ENCODE measurements around the gene HNF4A. TPM values are rescaled to one million over a fixed set of nuclear protein-coding genes. Genes with fewer than 3 reads are reported as not detected.
A peak's percentile ranks its signal among the peaks of the same experiment; 100 is the strongest.

The HNF4A gene
- total RNA-seq, 1 experiment from 2014 or later, result not detected

DNA sequence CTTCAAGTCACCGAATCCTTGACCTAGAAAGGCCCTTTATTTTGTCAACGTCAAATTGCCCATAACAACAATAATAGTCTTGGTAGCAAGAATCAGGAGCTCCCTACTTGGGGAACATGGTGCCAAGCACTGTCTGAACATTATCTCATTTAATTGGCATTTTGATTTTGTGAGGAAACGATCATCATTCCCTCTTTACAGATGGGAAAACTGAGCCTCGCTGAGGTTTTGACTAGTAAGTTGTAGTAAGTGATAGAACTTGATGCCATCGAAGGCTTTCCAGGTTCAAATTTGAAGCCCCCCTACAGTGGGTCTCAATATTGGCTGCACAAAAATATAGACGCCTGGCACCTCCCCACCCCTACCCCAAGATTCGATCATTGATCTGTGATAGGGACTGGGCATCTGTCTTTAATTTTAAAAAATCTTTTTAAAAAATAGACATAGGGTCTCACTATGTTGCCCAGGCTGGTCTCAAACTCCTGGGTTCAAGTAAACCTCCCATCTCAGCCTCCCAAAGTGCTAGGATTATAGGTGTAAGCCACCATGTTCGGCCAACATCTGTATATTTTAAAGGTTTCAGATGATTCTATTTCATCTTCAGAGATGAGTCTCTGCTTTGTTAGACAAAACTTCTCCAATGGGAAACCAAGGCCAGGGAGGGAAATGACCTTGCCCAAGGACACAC, 36.7 kb downstream of the HNF4A start:
- DNase-seq (ENCODE audit: low read depth), result no peak

DNA sequence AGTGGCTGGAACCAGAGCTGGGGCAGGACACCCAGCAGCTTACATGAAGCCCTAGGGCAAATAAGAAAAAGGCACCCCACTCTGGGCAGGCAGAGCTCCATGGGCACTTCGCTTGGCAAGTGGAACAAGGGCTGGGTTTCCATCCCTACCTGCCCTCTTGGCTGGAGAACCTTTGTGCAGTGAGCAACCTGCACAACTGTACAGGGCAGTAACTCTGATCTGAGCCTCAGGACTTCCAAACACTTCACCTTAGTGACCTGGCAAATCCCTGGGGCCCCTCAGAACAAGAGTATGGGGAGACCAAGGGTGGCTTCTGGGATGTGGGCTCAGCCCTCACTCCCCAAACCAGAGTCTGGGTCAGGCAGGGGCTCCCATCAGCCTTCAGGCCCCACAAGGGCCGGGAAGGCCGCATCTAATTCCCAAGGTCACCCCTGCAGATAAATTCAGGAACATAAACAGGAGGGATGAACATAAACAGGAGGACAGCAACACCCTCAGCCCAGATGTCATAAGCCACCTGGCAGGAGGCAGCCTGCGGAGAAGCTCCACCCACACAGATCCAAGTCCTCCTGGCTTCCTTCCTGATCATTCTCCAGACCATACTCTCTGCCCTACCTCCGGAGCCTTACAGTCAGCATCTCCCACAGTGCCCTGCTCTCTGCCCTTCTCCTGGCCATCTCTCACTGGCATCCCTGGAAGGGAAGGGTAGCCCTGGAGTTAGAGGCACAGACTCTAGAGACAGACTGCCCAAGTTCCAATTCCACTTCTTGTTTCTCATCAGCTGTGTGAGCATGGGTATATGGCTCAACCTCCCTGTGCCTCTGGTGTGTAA, 37.5 kb downstream of the HNF4A start:
- no peak for DNase-seq (ENCODE audit: low read depth)

DNA sequence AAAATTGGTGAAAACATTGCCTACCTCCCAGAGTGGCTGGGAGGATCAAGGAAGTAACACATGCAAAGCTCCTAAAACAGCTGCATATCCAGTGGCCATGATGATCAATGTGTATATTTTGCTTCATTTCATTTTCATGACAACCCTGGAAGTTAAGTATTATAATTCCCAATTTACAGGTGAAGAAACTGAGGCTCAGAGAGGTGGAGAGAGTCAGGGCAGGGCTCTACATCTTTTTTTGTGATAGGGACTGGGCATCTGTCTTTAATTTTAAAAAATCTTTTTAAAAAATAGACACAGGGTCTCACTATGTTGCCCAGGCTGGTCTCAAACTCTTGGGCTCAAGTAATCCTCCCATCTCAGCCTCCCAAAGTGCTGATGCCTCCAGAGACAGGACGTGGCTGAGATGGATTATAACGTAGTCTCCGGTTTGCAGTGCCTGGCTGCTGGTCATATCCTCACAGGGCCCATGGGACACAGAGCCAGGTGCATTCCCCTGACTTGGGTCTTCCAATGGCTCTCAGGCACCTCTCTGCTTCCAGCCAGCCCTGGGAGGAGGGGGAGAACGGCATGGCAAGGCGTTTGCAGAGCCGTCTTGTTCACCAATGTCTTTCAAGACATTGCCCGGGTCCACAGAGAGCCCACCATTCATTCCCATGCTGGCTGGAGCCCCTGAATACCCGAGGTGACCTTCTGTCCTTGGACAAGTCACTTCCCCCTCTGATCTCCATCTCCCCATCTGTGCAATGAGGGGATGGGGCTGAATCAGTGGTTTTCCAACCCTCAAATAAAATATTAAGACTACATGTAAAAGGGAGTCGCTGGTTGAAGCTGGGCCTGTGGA, 38.3 kb downstream of the HNF4A start:
- no peak for DNase-seq (ENCODE audit: low read depth)

DNA sequence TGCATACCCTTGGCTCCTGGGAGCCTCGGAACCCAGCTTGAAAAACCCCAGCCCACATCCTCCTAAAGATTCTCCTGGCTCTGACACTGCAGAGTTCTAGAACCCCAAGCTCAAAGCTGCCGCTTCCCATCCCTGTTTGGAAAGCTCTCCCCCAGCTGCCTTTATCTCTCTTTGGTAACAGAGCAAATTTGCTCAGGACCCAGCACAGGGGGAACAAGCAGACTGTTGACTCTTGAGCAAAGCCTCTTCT, 38.9 kb downstream of the HNF4A start:
- no peak for DNase-seq (ENCODE audit: low read depth)

DNA sequence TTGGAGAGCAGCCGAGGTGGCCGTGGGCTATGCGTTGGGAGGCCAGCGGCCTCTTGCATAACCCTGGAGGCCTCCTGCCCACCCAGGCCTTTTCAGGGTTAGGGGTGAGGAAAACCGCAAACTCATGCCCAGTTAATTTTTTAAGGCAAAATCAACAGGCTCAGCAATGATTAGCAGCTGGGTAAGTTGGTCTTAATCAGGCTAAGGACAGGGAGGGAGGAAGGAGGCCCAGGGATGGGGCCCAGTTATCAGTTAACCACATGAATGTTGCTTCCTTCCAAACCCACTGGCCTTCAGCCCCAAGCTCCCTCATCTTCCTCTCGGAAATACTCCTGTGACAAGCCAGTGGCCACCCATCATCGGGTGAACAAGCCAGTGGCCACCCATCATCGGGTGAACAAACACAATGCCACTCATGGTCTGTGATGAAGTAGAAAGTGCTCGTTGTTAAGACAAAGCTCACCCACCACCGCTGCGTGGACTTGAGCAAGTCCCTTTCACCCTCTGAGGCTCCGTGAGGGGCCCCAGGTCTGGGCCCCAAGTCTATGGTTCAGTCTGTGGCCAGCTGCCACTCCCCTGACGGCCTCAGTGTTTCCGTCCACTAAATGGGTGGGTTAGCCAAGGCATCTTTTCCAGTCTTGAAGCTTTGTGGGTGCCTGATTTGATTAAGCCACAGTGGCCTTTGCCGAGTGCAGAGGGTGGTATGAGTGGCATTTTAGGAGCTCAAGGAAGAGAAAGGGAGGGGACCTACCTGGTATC, 39.4 kb downstream of the HNF4A start:
- DNase-seq (ENCODE audit: low read depth), result no peak

DNA sequence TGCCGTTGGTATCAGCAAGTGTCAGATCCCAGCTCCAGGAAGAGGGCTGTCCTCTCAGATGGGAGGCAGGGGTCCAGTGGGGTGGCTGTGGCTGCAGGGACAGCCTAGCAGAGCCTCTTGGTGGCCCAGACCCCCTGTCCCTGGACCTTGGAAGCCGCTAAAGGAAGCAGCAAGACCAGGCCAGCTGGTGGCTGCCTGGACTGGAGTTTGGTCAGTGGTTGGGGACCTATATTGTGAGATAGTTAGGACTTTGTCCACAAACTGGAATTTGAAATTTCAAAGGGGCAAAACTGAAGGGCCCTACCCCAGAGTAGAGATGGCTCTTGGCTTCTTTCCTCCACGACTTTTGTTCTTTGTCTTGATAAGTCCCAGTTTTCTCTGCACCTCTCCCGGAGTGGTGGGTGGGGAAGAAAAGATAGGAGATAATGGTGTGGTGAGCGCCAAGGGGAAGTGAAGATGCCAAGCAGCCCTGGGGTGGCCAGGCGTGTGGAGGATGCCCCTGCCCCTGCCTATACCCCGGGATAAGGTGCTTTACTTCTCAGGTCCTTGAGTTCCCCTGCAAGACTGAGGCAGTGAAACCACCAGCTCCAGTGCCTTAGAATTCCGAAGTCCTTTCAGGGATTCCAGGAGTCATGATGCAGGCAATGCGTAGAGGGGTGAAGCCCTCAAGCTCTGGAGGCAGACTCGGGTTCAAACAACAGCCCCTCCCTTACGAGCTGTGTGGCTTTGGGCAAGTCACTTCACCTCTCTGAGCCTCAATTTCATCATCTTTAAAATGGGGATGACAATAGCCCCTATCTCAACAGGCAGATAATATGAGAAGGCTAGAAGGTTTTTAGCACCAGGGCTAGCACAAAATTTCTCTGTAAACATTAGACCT, 40.2 kb downstream of the HNF4A start:
- DNase-seq (ENCODE audit: low read depth), result no peak

DNA sequence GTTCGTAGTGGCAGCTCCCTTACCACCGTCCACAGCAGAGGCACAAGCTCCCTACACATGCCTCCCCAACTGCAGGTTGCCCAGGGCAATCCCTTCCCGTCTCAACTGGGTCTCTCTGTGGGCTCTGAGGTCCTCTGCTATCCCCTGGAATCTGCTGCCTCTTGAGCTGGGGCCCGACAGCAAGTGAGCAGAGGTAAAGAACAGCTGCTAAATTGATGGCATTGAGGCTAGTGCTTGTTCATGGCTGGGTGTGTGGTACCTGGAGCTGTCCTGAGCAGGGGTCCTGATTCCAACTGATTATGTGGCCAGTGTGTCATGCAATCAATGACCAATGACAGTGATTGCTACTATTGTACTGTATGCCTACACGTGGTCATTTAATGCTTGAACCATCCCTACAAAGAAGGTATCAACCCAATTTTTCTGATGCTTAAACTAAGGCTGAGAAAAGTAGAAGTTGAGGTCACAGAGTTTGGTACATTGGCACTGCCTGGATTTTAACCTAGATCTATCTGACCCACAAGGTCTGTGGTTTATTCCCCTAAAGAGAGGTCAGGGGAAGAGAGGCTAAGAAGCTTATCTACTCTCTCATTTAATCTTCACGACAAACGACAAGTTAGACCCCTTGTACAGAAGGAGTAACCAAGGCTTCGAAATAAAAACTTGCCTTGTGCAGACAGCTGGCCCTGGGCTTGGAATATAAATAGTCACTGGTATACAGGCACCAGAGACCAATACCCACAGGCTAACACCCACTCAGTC, 41.1 kb downstream of the HNF4A start:
- DNase-seq (ENCODE audit: low read depth), result no peak

DNA sequence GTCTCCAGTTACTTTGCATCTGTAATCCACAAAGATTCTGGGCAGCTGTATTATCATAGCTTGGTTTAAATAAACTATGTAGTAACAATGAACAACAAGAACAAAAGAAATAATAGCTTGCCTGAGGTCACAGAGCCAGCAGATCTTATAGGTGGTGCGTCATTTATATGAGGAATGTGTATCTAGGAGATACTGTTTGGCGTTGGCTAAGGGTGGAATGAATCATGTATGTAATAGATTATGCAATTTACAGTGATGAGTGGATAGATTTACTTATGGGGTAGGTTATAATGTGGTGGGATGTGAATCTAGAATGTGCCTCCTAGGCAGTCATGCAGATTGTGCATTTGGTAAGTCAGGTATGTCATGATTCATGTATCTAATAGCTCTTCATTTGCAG, 42.8 kb downstream of the HNF4A start:
- DNase-seq (ENCODE audit: low read depth), result peak; percentile 9

DNA sequence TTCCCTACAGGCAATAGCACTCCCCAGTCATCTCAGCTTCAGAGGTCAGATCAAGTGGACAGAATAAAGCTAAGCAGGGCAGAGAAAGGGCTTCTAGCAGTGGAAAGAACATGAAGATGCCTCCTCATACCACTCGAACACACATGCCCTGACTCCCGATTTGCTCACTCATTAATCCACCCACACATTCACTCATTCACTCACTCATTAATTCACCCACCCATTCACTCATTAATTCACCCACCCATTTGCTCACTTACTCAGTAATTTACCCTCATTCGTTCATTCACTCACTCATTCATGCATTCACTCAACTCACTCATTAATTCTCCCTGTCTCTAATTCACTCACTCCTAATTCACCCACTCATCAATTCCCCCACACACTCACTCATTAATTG, 43.9 kb downstream of the HNF4A start:
- DNase-seq (ENCODE audit: low read depth), result no peak

DNA sequence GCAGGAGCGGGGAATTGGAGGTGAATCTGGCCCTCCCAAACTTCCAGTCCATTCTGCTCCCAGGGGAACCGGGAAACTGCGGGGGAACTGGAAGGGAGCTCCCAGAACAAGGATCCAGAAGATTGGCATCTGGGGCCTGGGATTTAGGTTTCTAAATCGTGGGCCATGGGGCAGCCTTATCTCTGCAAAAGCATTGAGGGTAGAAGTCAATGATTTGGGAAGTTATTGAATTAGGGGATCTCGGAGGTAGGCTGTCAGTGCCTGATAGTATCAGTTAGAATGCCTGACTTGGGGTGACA, 45.1 kb downstream of the HNF4A start:
- no peak for DNase-seq (ENCODE audit: low read depth)

DNA sequence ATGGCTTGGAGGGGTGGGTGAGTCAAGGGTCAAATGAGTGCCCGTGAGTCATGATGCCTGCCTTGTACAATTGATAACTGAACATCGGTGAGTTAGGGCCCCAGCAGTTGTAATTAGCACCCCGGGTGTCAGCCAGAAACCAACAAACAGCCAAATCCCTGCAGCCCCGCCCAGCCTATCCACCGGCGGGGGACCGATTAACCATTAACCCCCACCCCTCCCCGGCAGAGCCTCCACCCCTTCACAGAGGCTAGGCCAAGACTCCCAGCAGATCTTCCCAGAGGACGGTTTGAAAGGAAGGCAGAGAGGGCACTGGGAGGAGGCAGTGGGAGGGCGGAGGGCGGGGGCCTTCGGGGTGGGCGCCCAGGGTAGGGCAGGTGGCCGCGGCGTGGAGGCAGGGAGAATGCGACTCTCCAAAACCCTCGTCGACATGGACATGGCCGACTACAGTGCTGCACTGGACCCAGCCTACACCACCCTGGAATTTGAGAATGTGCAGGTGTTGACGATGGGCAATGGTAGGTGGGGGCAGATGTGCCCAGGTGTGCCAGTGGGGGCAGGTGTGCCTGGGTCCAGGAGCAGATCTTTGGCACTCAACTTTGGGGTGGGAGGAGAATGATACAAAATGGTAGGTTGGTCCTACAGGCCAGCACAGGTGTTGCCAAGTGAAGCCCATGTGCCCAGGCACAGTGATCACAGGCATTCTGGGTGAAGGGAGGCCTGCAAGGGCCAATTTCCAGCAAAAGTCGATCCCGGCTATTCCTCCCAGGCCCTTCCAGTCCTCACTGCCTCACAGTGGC, 45.7 kb downstream of the HNF4A start:
- DNase-seq (ENCODE audit: low read depth), result no peak

DNA sequence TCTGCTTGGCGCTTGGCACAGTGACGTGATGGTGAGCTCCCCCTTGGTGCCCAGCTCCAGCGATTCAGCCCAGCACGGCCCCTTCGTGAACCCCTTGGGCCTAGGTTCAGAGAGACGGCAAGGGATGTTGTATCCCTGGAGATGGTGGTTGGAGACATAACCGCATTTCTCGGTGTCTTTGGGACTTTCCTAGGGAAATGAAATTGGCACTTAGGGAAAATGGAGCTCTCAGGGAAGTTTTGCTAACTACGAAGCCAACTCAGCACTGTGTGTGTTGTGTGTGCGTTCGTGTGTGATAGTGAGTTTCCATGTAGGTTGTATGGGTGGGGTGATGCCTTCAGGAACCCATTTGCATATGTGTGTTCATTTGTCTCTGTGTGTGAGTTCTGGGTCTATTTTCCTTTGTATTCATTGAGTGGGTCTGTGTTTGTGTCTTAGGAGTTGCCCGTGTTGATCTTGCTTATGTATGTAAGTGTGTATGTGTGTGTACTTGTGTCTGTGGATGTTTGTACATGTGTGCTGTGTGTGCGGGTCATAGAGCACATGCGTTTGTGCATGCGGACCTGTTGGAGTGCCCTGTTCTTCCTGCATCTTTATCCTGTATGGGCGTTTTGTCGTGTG, 46.4 kb downstream of the HNF4A start:
- DNase-seq (ENCODE audit: low read depth), result no peak

DNA sequence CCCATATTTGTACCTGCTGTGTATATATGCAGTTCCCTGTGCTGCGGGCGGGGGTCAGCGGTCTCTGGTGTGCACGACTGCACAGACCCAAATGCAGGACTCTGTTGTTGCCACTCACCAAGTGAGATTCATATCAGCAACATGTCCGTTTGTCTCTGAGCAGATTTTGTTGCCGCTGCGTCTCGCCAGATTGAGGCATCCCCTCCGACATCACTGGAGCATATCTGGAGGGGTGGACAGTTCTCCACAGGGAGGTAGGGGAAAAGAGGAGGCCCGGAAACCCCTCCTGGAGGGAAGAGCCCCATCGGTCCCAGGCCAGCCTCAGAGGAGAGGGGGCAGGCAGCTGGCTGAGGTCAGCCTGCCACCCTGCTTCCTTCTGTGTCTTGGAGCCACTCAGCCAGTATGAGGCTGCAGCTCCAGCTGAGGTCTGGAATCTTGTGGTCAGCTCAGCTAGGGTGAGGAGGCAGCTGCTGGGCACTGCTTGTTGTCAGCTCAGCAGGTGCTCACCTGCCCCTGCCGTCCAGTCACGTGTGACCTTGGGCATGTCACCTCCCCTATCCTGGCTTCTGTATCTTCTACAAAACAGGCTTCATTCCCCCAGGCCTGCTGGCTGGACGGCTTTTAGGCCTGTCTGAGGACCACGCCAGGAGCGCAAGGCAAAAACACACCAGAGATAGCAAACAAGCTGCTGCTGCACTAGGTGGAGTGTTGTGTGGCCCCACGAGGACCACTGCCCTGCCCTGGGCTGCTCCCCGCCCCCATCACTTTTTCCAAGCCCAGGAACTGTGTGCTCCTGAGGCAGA, 47.1 kb downstream of the HNF4A start:
- peak; percentile 45 for DNase-seq (ENCODE audit: low read depth)

DNA sequence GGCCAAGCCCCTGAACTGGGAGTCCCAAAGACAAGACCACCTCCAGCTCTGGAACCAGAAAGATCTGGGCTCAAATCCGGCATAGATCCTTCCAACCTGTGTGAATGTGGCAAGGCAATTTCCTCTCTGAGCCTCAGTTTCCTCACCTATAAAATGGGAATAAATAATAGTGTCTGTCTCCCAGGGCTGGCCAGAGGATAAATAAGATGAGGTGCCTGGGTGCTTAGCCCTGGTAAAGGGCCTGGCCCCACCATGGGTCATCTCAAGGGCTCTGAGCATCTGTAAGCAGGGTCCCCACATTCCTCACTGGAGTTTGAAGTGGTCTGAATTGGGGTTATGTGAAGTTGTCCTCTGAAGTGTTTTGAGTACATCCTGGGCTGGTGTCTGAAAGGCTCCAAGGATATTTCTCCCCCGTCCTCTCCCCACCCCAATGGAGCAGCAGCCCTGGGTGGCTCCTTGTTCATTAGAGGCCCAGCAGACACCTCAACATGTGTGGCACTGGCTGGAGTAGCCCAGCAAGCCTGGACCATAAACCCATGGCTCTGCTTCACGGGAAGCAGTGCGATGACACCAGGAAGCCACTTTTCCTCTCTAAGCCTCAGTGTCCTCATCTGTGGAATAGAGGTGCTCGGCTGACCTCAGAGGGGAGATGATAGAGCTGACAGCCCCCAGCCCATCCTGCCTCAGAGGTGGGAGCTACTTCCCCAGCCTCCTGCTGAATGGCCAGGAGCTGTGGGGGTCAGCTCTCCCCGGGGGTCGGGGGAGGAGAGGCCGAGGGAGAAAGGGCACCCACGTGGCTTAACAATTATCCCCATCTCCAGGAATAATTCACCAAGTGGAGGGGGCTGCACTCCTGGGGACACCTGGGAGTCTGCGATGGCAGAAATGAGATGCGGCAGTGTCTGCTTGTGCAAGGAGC, 48.0 kb downstream of the HNF4A start:
- DNase-seq (ENCODE audit: low read depth), result no peak

DNA sequence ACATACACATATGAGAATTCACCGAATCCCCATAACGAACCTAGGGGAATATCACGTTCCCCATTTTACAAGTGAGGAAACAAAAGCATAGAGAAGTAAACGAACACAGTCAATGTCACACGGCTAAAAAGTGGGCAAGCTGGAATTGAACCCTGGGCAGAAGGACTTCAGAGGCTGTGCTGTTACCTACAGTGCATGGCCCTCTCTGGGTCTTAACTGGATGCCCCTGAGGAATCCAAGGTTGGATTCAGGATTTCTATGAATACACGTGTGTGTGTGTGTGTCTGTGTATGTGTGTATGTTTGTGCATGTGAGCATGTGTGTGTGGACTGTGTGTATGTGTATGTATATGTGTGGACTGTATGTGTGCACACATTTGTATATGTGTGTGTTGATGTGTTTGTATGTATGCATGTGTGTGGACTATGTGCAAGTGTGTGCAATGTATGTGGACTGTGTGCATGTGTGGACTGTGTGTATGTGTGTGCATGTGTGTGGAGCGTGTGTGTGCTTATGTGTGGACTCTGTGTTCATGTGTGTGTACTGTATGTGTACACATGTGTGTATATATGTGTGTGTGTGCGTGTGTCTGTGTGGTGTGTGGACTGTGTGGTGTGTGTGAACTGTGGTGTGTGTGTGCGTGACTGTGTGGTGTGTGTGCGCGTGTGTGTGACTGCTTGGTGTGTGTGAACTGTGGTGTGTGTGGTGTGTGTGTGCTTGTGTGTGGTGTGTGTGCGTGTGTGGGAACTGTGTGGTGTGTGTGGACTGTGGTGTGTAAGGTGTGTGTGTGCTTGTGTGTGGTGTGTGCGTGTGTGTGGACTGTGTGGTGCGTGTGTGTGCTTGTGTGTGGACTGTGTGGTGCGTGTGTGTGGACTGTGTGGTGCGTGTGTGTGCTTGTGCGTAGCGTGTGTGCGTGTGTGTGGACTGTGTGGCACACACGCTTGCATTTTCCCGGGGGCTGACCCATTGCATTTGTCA, 49.0 kb downstream of the HNF4A start:
- no peak for DNase-seq (ENCODE audit: low read depth)

DNA sequence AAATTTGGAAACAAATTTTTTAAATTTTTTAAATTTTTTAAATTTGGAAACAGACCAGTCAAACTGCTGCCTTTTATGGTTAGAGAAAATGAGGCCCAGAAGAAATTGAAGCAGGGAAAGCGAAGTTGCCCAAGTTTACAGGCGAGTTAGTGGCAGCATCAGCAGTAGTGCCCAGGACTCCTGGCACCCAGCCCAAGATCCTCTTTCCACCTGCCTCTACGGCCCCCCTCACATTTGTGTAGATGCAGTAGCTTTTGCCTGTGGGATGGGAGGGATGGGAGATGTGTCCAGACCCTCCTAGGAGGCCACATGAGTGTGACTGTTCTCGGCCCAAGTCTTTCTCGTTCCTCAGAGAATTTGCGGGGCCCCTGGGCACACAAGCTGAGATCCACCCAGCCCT, 49.8 kb downstream of the HNF4A start:
- DNase-seq (ENCODE audit: low read depth), result no peak

Measured in LHCN-M2 (cell line).